SKM-1 treated with dmso at 0.1 percent for 144 hours (cell line): ENCODE data around the gene RAD51B.
A peak's percentile ranks its signal among the peaks of the same experiment; 100 is the strongest.

ENCODE experiments used
- DNase-seq: peaks from one replicate; lab custom pipeline; 2025; ENCODE audit not compliant: unreplicated experiment; lab: John Stamatoyannopoulos, UW

RAD51B gene

DNA sequence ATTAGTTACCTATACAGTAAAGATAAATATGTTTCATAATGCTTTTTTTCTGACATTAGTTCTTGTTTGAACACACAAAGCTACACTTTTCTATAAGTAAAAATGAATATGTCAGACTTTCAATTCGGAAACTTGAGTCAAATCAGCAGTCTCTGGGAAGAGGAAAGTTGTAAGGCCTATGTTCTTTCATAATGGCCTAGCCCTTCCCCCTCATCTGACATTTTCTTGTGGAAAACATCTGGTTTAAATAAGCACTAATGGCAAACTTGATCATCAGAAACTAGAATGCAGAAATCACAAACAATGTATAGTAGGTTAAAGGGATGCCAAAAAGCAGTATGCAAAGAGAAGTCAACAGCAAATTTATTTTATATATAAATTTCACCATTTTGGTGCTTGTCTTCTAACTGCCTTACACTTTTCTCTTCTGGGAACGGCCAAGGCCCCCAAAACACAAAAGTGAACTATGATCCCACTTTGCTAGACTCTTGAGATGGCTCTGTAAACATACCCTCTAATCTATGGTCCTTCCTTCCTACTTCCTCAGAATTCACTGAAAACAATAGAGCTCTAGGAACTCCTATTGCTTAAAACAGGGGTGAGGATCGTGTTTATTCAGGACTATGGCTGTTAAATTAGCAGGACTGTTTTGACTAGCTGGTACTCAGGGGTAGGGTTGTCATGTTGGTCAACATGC, 444.1 kb downstream of the RAD51B start:
- DNase-seq, result no peak

DNA sequence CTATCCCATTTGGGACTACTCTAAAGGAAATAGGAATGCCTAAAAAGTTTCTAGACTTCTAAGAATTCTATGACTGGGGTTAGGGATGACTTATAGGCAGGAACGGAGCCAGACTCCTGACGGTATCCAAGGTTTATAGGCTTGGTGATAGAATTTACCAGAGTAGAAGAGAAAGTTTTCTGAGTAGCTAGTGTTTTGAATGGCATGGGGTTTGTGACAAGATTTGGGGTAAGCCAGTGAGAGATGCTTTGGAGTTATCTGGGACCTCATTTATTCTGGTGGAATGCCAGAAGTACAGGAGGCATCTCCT, 444.6 kb downstream of the RAD51B start:
- DNase-seq, result no peak

DNA sequence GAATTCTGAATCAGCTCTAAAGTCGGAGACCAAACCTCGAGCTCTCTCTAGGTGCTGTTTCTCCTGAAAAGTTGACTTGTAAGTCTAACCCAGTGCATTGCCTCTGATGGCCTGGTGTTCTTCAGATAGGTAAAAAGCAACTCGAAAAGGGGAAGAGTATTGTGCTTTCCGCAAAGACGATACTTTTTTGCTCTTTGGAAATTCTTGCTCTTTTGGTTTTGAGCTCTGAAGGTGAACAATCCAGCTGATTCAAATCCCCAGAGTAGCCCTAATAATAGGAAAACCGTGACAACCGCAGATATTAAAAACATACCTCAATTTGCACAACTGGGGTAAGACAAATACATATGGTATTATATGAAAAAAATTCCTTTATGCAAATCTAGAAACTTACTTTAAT, 447.4 kb downstream of the RAD51B start:
- DNase-seq, result no peak

DNA sequence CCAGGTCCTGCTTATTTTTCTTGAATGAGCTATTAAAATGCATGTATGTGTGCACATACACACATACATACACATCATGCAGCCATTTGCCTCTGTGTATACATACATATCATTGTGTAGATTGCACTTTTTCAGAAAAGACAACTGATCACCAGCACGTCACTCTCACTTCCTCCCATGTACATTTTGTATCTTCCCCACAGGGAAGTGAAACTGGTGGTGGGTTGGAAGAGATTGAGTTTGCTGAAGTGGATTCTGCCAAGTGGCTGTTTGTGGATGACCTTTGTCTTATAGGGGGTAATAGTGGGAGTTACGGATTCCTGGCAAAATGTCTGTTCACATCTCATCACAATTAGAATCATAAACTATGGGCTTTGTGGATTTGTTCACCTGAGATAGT, 448.6 kb downstream of the RAD51B start:
- peak; percentile 23 for DNase-seq

DNA sequence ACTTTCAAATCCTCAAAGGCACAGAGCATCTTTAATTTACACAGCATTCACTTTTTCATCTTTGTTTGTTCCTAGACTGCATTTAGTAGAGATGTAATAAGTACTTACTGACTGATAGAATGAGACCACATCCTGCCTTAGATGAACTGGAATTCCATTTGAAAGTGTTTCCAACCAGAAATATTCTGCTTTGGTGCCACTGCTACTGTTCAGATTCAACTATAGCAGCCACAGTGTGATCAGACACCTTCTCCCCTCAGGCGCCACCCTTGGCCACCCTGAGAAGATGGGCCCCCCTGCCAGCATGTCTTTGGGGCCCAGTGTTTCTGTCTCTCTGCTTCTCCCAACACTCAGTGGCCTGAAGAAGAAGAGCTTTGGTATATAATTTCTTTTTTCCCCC, 449.1 kb downstream of the RAD51B start:
- no peak for DNase-seq

DNA sequence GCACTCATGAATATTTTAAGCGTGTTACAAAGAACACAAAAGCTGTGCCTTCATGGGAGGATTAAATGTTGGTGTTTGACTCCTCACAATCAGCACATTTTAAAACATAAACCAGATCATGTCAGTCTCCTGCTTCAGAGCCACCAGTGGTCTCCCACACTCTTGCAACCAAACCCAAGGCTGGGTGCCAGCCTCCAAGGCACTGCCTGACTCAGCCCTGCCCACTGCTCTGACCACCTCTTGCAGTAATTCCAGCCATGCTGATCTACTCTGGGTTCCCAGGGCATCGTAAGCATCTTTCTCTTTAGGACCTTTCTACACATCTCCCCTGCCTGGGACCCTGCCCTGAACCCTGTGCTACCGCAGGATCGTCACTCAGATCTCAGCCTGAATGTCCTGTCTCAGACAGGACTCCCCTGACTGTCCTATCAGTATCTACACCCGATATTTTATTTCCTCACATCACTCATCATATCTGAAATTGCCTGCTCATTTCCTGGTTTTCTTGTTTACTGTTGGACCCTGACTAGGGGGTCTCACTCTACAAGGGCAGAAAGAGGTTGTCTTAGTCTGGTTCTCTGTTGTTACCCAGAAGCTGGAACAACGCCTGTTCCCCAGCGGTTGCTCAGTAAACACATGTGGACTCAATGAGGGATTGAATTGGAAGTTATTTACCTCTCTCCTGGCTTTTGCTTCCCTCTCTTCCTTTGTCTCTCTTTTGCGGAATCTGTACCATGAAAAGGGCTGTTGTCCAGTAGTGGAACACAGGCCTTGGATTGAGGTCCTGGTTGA, 449.8 kb downstream of the RAD51B start:
- DNase-seq, result no peak

DNA sequence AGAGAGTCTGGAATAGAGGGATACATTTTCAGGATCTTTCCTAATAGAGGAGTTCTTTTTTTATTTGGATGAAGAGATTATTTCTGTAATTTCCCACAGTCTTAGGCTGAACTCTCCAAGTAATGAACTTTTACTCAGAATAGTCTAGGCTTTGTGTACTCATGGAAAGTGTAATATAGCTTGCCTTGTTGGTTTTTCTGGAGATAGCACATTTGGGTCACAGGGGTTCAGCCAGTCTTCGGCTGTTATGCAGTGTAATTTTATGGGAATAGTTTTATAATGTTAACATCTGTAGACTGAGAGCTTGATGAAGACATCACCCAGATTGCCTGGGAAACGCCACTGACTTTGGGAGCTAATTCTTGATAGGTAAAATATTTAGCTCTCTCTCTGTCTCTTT, 450.8 kb downstream of the RAD51B start:
- no peak for DNase-seq

DNA sequence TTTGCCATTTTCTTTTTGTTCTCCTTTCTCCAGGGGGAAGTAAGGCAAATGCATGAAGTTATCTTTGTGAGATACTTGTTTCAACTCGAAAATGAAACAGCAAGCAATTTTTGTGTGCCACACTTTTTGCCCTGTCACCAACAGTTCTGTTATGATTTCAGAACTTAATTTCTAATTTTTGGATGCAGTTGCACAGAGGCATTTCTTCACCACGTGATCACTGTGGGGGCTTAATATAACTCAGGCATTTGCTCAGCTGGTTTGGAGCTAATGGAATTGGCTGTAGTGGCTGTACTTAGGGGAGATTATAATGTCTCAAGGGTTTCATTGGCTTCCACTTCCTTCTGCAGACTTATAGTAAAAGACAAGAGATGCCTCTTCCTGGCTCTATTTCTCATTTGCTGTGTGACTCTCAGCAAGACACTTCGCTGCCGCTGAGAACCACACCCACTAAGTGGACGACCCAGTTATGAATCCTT, 452.4 kb downstream of the RAD51B start:
- DNase-seq, result no peak

DNA sequence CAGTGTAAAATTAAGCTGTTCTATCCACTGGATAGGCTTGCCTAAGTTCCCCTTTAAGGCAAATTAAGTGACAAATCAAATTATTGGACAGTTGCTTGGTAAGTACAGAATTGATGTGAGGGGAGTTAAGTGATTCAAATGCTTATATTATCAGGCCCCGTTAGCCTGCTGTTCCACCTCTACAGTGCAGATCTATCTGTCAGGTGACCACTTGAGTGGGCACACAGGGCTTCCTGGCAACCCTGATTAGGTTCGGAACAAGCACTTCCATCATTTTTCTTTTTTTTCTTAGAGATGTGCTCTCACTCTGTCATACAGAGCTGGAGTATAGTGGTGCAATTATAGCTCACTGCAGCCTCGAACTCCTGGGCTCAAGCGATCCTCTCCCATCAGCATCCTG, 453.8 kb downstream of the RAD51B start:
- DNase-seq, result no peak

DNA sequence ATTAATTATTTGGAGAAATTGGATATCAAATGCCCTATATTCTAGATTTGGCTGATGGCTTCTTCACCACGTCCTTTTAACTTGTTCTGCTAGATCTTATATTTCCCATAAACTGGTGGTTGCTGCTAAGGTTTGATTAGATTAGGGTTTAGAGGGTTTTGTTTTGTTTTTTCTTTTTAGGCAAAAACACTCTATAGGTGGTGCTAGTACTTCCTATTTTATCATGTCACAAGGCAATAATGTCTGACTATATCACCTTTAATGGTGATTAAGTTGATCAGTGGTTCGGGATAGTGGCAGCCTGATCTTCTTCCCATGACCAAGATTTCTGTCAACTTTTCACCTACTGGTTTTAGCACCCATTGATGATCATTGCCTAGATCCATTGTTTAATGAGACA, 455.1 kb downstream of the RAD51B start:
- DNase-seq, result no peak

DNA sequence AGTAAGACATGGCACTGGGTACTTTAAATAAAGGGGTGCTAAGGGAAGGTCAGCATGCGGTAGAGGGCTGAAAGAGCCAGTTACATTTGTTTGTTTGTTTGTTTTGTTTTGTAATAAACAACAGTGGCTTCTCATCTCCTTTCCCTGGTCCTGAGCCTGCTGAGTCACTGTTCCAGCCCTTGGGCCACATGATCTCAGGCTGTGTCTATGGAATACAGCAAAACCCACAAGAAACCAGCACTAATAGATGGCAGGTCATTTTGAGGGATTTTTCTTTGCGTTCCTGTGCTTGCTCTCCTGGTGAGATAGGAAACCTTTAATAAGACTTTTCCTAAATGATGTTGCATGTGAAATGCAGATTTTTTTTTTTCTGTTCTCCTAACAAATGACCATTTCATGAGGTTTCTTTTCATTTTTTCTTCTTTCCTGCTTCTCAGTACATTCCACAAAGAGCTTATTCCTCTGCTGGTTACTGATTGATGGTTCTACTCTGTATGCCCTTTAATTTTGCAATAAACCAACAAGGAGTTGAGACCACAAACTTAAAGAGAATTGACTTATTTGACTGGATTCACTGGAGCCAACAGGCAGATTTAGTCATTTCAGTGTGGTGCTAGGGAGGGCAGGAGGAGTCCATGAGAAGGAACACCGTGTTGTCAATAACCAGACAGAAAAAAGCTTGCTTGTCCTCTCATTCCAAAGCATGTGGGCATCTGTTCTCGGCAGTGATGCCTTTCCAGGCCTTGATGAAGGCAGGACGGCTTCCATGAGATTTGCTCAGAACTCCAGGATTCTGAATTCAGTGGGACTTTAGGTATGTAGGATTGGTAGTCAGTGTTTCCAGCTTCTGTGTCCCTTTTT, 459.2 kb downstream of the RAD51B start:
- DNase-seq, result no peak

DNA sequence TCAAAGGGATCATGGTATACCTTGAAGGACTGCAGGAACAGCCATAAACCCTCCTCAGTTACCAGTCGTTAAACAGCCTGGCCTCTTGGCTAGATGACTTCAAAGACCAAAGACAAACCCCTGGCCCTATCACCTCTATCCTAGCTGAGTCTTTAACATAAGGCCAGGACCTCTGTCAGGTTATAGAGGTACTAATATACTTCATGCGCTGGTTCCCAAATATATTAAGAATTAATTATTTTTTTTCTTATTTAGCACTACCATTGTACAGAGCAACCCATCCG, 459.8 kb downstream of the RAD51B start:
- DNase-seq, result no peak

DNA sequence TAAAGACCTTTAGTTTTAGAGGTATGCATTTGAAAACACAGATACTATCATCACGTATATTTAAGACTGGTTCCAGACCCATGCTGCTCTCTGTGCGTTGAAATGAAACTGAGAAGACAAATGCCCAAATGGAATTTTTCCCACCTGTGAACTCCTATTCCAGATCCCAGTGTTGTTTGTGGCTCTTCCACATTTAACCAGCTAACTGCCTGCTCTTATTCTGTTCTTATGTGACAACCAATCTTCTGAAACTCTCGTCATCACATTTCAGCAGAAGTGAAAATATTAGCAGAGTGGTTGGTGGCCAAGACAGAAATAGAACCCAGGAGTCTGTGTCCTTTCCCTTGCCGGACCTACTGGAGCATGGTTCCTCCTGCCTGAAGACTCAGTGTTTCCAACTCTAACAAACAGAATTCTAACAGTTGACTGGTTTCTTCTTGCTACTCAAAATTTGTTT, 460.2 kb downstream of the RAD51B start:
- DNase-seq, result no peak

DNA sequence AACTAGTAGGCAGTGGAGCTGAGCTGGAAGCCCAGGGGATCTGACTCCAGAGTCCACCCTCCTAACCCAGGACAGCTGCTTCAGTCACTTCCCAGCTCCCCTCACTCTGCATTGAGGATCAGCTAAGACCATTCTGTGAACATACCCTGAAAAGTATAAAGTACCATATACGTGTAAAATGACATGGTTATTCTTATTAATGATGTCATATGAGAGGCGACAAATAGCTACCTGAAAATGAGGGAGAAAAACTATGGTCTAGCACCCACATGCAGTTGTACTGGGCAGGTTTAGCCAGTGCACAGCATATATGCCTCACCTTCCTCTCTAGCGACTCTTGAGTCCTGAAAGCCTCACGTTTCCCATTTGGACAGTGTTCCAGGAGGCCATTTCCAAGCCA, 461.9 kb downstream of the RAD51B start:
- DNase-seq, result no peak

DNA sequence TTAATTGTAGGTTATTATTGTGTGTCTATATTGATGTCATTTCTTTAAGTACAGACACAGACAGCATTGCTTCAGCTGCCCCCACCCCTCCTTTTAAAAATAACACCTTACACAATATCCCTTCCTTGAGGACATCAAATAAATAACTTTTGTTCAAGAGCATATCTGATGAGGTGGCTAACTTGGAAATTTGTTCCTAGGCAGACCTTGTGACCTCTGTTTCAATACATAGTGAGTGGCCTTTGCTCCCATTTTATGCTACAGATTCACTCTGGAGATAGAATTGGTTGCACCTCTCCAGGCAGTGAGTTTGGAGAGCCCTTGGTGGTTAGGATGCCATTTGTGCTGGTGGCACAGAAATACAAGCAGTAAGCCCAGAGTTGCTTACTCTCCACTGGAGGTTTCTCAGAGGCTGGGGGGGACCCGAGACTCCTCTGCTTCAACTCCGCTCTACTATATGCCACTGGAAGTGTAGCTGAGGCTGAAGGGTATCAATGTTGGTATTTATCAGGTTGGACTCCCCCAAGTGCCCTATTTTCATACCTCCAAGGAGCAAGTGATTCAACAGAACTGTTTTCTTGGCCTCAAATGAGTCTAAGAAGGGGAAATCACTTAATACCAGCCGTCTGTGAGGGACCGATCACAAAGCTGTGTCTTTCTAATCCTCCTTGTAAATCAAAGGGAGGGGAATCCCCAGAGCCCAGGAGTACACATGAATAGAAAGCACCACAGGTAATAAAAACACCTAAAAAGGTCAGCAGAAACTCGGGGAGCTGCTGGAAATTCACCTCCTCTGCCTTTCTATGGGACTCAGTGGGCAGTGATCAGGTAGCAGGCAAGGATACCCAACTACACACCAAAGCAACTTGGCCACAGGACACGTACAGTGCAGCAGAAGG, 463.1 kb downstream of the RAD51B start:
- no peak for DNase-seq

DNA sequence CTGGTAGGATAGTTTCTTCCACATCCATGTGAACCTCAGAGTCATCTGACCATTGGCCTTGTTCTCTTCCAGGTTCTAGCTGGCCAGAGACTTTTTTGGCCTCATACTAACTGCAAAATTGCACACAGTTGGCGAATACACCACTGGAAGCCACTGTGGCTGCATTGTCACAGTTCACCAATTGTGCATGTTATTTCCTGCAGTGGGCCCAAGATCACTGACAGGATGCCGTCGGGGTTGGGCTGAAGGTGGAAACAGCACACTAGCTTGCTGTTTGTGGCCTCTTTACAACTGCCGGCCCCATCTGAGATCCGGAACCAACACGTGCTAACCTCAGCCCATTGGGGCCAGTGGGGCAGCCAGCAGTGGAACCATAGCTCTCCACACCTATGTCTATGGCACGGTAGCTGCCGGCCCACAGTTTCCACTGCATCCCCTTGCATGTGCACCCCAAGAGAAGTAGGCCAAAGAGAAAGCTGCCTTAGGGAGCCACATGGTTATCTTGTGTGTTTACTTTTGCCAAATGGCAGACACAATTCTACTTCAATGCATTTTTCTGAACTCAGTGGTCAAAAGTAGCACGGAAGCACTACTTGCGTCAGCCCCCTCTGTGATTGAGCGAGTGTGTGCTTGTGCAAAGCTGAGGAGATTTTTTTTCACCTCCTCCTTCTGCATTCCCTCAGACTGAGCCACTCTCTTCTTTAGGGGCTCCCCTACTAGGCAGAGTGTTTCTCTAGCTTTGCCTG, 464.0 kb downstream of the RAD51B start:
- no peak for DNase-seq

DNA sequence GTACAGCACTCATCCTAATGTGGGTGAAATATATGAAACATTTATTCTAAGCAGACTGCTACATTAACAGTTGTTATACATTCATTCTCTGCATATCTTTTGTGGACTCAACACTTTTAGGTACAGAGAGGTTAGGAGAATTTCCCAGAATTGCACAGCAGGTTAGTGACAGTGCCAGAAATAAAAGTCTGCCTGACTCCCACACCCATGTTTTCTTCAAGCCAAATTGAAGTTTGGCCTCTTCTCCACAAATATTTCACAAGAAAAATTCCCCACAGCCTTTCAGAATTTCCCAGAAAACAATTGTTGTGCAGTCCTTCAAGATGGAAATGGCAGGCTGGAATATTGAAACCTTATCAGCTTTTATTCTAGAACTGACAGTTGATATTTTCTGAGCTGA, 464.8 kb downstream of the RAD51B start:
- no peak for DNase-seq

DNA sequence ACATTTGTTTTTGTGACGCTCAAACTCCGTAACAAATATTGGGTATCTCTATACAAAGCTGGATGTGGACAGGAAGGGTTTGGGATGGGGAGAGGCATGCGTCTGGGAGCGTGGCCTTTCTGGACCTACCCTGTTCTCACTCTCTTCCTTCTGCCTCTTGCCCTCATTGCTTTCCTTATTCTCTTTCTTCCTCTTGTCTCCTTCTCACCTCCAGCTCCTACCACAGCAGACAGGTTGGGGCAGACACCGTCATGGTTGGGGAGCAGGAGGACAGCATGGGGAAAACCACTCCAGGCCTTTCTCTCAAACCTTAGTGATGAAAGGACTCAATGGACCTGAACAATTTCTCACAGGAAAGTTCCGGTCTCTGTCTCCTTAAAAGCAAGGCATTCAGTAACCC, 465.3 kb downstream of the RAD51B start:
- DNase-seq, result no peak

DNA sequence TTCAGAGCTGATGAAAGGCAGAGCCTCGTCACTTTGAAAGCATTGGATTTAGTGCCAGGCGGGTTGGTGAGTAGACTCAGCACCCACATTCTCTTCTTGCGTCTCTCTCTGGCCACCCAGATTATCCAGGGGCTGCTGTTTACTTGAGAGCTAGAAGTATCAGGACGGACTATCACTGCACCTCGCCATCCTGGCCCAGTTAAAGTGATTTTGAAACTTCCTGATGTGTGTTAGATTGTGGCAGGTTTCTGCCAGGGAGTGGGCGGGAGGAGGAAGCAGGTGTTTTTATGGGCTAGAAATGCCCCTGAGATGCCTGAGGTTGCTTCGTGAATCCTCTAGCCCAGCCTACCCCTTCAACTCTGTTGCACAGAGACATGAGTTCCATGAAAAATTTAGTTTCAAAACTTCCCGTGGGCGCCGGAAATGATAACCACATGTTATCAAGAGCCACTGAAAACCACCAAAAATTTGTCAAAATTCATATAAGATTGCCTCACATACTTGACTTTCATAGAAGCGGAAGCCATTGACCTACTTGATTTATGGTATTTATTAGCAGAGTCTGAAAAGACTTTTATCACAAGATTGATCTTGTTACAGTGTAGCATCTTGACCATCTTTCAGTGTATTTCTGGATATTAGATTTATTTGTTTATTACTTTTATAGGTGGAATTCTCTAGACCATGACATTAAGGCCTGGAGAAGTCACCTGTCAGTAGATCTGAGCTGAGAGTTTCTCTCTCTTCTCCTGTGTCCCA, 466.0 kb downstream of the RAD51B start:
- DNase-seq, result no peak

DNA sequence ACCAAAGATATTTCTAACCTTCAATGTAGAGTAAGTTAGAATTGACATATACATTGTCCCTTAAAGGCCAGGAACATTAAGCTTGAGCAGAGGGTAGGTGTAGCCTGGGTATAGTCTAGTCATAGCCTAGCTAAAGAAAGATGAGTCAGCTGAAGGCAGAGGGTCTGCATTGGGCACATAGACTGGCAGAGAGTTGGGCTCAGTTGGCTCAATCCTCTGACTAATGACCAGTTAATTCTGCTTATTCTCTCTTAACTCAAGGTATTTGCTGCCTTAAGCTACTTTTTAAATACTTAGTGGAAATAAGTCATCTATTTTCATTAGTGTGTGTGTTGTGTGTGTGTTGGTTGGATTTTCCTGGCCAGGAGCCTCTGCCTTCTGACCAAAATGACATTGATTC, 467.1 kb downstream of the RAD51B start:
- DNase-seq, result no peak
